Hepatocyte (in vitro differentiated cells): ENCODE data around the gene NEK1. TPM values are rescaled to one million over a fixed set of nuclear protein-coding genes. Genes with fewer than 3 reads are reported as not detected.

Experiments used
- DNase-seq: peaks from one replicate; pipeline ENCODE4 v3.0.0-alpha.2; 2016; ENCODE audit warnings: low spot score
- H2AFZ ChIP-seq: fragments of 200-600 bp; sonication (generic); 2 replicates; pipeline ENCODE4 v1.6.0; 2016; ENCODE audit warnings: antibody characterized with exemption, mild to moderate bottlenecking
- H3K27ac ChIP-seq: fragments of 200-600 bp; sonication (generic); 2 replicates; pipeline ENCODE4 v1.5.1; 2016; ENCODE audit warnings: mild to moderate bottlenecking
- H3K27me3 ChIP-seq: fragments of 200-600 bp; sonication (generic); 2 replicates; pipeline ENCODE4 v1.6.1; 2016
- H3K36me3 ChIP-seq: fragments of 200-600 bp; sonication (generic); replicated peaks from 2 replicates; pipeline ENCODE4 v1.5.1; 2016; ENCODE audit warnings: low read depth; ENCODE audit not compliant: insufficient read depth
- H3K4me1 ChIP-seq: fragments of 200-600 bp; sonication (generic); 2 replicates; pipeline ENCODE4 v1.5.1; 2016; ENCODE audit warnings: mild to moderate bottlenecking, moderate library complexity; ENCODE audit not compliant: insufficient read depth
- H3K4me2 ChIP-seq: fragments of 200-600 bp; sonication (generic); 2 replicates; pipeline ENCODE4 v1.6.0; 2016
- H3K4me3 ChIP-seq: fragments of 200-600 bp; sonication (generic); 2 replicates; pipeline ENCODE4 v1.5.1; 2016; ENCODE audit warnings: mild to moderate bottlenecking
- H3K79me2 ChIP-seq: fragments of 200-600 bp; sonication (generic); 2 replicates; pipeline ENCODE4 v1.6.0; 2017; ENCODE audit warnings: mild to moderate bottlenecking
- H3K9me2 ChIP-seq: fragments of 200-600 bp; sonication (generic); replicated peaks from 2 replicates; pipeline ENCODE4 v1.6.0; 2017; ENCODE audit warnings: mild to moderate bottlenecking; ENCODE audit not compliant: insufficient read depth
- H3K9me3 ChIP-seq: fragments of 200-600 bp; sonication (generic); 2 replicates; pipeline ENCODE4 v1.5.1; 2016; ENCODE audit warnings: low read depth, mild to moderate bottlenecking
- H4K20me1 ChIP-seq: fragments of 200-600 bp; sonication (generic); 2 replicates; pipeline ENCODE4 v1.6.0; 2016; ENCODE audit warnings: mild to moderate bottlenecking; ENCODE audit not compliant: insufficient read depth, poor library complexity, severe bottlenecking
- EZH2 ChIP-seq: fragments of 200-600 bp; sonication (generic); IDR thresholded peaks from 2 replicates; pipeline ENCODE4 v1.6.1; 2016; ENCODE audit warnings: antibody characterized with exemption, mild to moderate bottlenecking, borderline replicate concordance
- EZH2phosphoT487 ChIP-seq: fragments of 200-600 bp; sonication (generic); IDR thresholded peaks from one replicate; pipeline ENCODE4 v1.6.1; 2018; ENCODE audit warnings: antibody characterized with exemption, mild to moderate bottlenecking, low read depth, moderate library complexity; ENCODE audit not compliant: unreplicated experiment, severe bottlenecking
- WGBS: methylation state at CpG from one replicate; pipeline ENCODE4 v1.1.6; 2016; ENCODE audit warnings: low lambda C conversion rate; ENCODE audit errors: missing lambda C conversion rate; 5-methylcytosine and 5-hydroxymethylcytosine counted together
- polyA plus RNA-seq: library from polyadenylated mRNA; unstranded; fragments of >200 nt; fragmentation: Nextera tagmentation; extraction: Ambion mirVana; gene quantifications from 2 replicates; pipeline ENCODE4 v1.2.1, GENCODE V29; 2016
- total RNA-seq: library from RNA; depleted of rRNA; stranded (reverse); fragments of >200 nt; gene quantifications from 2 replicates; pipeline ENCODE4 v1.2.3, GENCODE V29; 2014
- TF ChIP-seq, protein P1 (sequence below): fragments of 200-600 bp; sonication (generic); IDR thresholded peaks from 2 replicates; pipeline ENCODE4 v1.5.1; 2016; ENCODE audit warnings: antibody characterized with exemption, mild to moderate bottlenecking; ENCODE audit not compliant: poor library complexity

NEK1 gene
- total and polyA plus RNA-seq, 2 experiments from 2014 or later = 7.8 to 10.4 TPM

- no peaks in the 10 kb centered on the region for H3K9me3 ChIP-seq
- no peaks in the 10 kb centered on the region for H3K9me2 ChIP-seq
- no peaks in the 10 kb centered on the region for H4K20me1 ChIP-seq
- 3% methylated on average over 14 of the region's 14 CpGs for WGBS
- H3K27me3 ChIP-seq = no peaks in the 10 kb centered on the region
- peak overlapping the region; percentile 38 for H3K4me3 ChIP-seq
- no peaks in the 10 kb centered on the region for H3K36me3 ChIP-seq
- H3K4me1 ChIP-seq = peaks cover 33% of the 10 kb centered on the region
- peak overlapping the region; percentile 80 for H3K4me2 ChIP-seq
- peaks cover 81% of the 10 kb centered on the region for H3K79me2 ChIP-seq
- DNase-seq = peak; percentile 96
- TF ChIP-seq EZH2 = no peak
- TF ChIP-seq, protein P1, sequence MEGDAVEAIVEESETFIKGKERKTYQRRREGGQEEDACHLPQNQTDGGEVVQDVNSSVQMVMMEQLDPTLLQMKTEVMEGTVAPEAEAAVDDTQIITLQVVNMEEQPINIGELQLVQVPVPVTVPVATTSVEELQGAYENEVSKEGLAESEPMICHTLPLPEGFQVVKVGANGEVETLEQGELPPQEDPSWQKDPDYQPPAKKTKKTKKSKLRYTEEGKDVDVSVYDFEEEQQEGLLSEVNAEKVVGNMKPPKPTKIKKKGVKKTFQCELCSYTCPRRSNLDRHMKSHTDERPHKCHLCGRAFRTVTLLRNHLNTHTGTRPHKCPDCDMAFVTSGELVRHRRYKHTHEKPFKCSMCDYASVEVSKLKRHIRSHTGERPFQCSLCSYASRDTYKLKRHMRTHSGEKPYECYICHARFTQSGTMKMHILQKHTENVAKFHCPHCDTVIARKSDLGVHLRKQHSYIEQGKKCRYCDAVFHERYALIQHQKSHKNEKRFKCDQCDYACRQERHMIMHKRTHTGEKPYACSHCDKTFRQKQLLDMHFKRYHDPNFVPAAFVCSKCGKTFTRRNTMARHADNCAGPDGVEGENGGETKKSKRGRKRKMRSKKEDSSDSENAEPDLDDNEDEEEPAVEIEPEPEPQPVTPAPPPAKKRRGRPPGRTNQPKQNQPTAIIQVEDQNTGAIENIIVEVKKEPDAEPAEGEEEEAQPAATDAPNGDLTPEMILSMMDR = no peak
- TF ChIP-seq EZH2phosphoT487 = no peak
- H3K27ac ChIP-seq = peak overlapping the region; percentile 90
- H2AFZ ChIP-seq = peak overlapping the region; percentile 45
Observed at GRCh38 chr4:169659716-169660670, 47.6 kb upstream of the NEK1 start.

DNA sequence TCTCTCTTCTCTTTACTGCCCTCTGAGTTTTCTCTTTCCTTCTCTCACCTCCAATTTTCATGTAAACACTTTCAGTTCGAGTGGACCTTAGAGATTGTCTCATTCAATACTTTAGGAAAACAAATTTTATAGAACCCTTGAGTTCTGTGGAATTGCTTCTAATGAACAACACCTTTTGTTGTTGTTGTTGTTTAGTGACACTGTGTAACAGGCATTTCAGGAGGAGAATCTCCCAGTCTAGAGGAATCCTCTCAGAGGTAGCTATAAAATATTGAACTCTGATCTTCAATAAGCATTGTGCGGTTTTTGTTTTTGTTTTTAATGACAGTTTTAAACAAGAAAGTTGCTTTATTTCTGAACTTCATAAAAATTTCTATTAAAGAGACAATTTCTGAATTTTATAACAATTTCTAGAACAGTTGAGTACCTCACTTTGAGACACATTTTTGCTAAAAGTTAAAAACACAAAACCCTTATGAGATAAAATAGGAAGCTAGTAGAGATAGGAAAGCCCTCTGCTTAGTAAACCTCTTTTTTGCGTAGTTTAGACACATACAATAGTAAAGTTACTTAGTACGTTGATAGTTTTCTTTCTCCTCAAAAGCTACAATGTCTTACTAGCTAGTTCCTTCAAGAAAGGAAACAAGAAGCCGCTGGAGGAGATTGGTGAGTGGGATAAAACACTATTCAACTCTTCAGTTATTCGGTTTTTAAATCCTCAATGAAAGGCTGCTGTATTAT is 46.8 kb upstream of the NEK1 start:
- Histone ChIP-seq H3K9me2 (no peaks in the 10 kb centered on the region), H3K9me3 (no peaks in the 10 kb centered on the region), H4K20me1 (no peaks in the 10 kb centered on the region), H3K4me2 (peak overlapping the region; percentile 80), H3K4me1 (peaks cover 25% of the 10 kb centered on the region), H2AFZ (peak overlapping the region; percentile 2), H3K36me3 (no peaks in the 10 kb centered on the region), H3K79me2 (peaks cover 78% of the 10 kb centered on the region), H3K27me3 (no peaks in the 10 kb centered on the region), H3K4me3 (no peak overlapping the region), H3K27ac (peak overlapping the region; percentile 90)
- TF ChIP-seq, protein P1 = no peak
- TF ChIP-seq EZH2phosphoT487 = no peak
- no peak for TF ChIP-seq EZH2
- 54% methylated on average over 6 of the region's 6 CpGs for WGBS
- no peak for DNase-seq

DNA sequence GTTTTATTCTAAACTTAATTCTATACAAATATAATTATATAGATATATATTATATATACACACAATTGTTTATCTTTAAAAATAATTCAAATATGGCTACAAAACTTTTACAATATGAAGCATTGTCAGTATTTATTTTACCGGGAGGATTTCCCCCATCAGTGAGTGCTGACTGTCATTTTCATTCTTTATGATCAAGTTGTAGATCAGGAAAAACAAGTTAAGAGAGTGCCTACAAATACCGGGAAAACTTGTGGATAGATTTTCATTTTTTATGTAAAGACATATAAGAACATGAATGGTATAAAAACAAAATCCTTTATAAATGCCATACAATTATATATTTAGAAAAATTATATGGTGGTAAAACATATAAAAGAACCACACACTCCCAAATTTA is 45.8 kb upstream of the NEK1 start:
- H3K4me3 ChIP-seq = no peak overlapping the region
- no peaks in the 10 kb centered on the region for H3K27me3 ChIP-seq
- peak overlapping the region; percentile 80 for H3K4me2 ChIP-seq
- peaks cover 77% of the 10 kb centered on the region for H3K79me2 ChIP-seq
- no peak overlapping the region for H2AFZ ChIP-seq
- WGBS = 44% methylated on average over 2 of the region's 2 CpGs
- H3K36me3 ChIP-seq = no peaks in the 10 kb centered on the region
- H3K9me2 ChIP-seq = no peaks in the 10 kb centered on the region
- no peaks in the 10 kb centered on the region for H3K9me3 ChIP-seq
- H3K27ac ChIP-seq = peak overlapping the region; percentile 90
- DNase-seq = no peak
- H4K20me1 ChIP-seq = no peaks in the 10 kb centered on the region
- TF ChIP-seq EZH2phosphoT487 = no peak
- TF ChIP-seq, protein P1 = no peak
- no peak for TF ChIP-seq EZH2
- peaks cover 24% of the 10 kb centered on the region for H3K4me1 ChIP-seq
